Kidney capillary endothelial cell (primary cell): ENCODE data around the gene SFTPA1.
"Not testable (repeated sequence)": the region's sequence is repeated elsewhere in the genome, so short reads cannot be mapped to it uniquely, and the experiment has no call there.

Experiments
- DNase-seq: peaks from one replicate; pipeline ENCODE4 v3.0.0-alpha.2; 2018; ENCODE audit warnings: low spot score

Gene SFTPA1

DNA sequence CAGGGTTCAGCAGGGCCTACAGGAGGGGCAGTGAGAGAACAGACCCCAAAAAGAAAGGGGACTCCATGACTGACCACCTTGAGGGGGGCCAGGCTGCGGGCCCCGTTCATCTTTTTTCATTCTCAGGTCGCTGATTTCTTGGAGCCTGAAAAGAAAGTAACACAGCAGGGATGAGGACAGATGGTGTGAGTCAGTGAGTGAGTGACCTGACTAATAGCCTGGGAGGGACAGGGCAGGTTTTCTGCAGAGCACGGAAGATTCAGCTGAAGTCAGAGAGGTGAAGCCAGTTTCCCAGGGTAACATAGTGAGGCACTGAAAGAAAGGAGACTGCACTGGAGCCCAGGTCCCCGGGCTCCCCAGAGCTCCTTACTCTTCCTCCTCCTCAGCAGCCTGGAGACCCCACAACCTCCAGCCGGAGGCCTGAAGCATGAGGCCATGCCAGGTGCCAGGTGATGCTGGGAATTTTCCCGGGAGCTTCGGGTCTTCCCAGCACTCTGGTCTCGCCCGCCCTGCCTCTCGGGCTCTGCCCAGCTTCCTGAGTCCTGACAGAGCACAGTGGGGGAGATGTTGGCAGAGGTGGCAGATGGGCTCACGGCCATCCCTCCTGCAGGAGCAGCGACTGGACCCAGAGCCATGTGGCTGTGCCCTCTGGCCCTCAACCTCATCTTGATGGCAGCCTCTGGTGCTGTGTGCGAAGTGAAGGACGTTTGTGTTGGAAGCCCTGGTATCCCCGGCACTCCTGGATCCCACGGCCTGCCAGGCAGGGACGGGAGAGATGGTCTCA is 646 bp downstream of the SFTPA1 start:
- not testable (repeated sequence) for DNase-seq

GRCh38 chr10:79615577-79615976 is 4.8 kb downstream of the SFTPA1 start:
- no peak for DNase-seq

DNA sequence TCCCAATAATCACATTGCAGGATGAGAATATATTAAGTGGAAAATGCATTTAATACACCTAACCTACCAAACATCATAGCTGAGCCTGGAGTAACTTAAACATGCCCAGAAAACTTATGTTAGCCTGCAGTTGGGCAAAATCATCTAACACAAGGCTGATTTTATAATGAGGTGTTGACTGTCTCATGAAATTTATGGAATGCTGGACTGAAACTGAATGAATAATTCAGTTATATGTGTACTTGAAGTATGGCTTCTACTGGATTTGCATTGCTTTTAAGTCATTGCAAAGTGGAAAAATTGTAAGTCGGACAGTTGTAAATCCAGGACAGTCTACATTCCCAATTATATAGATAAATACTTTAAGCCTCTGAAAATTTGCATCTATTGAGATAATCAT is 5.4 kb downstream of the SFTPA1 start:
- DNase-seq = no peak

DNA sequence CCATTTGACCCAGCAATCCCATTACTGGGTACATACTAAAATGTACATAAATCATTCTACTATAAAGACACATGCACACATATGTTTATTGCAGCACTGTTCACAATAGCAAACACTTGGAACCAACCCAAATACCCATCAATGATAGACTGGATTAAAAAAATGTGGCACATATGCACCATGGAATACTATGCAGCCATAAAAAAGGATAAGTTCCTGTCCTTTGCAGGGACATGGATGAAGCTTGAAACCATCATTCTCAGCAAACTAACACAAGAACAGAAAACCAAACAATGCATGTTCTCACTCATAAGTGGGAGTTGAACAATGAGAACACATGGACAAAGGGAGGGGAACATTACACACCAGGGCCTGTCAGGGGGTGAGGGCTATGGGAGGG is 12.9 kb downstream of the SFTPA1 start:
- not testable (repeated sequence) for DNase-seq

- DNase-seq = no peak
These were observed 16.3 kb downstream of the SFTPA1 start for GRCh38 chr10:79627075-79627474.

GRCh38 chr10:79628083-79628482 is 17.3 kb downstream of the SFTPA1 start:
- DNase-seq = no peak

DNA sequence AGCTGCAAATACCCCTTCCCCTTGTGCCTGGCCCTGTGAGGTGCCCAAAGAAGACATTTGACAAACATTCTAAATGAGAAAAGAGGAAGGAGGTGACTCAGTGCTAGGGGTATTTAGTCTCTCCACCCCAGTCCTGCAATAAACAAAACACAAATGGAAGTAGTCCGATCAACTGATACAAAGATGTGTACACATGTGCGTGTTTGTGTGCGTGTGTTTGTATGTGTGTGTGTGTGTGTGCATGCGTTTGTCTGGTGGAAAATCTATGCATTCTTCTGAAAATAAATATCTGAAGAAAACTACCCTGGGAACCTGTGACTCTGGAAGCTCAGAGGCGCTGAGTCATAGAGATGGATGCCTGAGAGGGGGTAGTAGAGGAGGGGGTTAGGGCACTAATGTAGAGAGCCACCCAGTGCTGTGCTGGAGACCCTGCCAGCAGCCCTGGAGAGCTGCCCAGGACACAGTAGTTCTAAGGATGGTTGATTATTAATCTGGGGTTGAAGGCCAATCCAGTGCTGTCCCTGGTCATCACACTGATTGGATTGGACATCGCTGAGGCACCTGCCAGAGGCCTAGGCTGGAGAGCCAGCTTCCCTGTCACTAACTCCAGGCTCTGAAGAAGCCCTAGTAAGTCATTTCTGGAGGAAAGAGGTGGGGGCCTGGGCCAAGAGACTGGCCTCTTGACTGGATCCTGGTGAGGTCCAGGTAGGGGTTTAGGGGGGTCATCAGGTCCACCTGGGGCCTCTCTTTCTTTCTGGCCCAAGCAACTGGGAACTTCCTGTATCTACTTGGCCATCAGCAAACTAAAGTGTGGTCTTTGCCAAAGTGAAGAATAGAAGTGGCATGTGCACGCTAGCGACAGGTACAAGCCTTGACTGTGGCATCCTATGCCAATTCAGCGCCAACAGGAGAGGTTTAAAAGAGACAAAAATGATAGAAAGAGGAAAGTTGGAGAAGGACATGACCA is 18.5 kb downstream of the SFTPA1 start:
- DNase-seq = no peak

DNA sequence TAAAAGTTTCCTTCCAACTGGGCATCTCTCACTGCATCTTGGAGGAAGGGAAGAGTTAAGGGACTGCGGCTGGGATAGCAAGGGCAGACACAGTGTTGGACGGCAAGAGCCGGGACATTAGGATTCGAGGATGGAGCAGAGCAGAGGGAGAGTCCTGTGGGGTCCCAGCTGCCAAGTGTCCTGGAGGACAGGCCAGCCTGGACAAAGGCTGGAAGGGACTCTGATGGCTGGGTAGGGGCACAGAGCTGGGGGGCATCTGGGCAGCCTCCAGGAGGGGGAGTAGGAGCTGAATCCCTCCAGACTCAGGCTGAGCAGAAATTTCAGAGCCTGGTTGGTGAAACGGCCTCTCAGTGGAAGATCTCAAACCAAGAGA is 19.2 kb downstream of the SFTPA1 start:
- no peak for DNase-seq

DNA sequence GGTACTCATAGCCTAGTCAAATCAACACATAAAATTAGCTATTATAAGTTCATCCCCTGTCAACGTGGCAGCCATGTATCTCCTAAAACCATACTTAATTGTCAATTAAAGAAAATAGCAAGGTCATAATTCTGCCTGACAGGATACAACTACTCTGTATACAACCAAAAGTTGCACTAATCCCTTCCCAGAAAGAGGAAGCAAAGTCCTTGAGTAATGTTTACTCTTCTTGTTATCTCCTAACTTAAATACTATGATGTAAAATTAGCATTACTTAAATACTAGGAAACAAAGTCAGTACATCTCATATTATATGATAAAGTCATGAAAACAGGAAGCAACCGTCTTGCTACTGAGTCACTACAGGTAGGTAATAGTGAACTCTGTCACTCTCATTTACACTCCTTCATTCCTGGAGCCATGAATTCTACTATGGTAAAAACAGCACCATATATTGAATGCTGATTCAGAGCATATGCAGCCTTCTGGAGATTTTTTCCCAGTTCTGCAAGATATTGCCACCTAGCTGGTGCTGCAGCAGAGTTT is 26.0 kb downstream of the SFTPA1 start:
- not testable (repeated sequence) for DNase-seq

GRCh38 chr10:79638318-79638717 is 27.6 kb downstream of the SFTPA1 start:
- DNase-seq = no peak

- not testable (repeated sequence) for DNase-seq
These were observed 42.0 kb downstream of the SFTPA1 start for GRCh38 chr10:79652695-79653094.

DNA sequence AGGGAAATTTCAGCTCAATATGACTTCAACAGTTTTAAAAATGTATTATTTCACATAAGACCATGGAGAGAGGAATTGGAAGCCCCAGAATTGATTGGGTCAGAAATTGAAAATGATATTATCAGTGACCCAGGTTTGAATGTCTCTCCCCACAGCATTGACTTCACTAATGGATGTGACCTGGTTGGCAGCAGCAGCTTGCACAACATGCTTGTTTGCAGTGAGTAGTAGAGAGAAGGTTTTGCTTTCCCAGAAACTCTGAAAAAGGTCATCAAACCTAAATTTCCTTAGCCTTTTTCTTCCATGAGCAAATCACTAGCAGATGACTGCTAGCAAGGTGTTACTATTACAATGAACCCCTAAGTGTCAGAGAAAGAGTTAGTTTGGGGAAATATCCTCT is 52.5 kb downstream of the SFTPA1 start:
- not testable (repeated sequence) for DNase-seq

DNA sequence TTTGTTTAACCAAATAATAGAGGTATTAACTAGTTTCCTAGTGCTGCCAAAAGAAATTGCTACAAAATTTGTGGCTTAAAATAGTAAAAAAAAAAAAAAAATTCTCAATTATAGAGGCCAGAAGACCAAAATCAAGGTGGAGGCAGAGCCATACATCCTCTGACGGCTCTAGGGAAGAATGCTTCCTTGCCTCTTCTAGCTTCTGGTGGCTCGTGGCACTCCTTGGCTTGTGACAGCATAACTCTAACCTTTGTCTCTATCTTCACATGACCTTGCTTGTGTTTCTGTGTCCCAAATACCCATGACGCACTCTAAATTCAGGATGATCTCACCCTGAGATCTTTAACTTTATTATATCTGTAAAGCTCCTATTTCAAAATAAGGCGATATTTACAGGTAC is 53.9 kb downstream of the SFTPA1 start:
- not testable (repeated sequence) for DNase-seq
